GM21526 (cell line): ENCODE data around the gene DMRTA1.
A peak's percentile ranks its signal among the peaks of the same experiment; 100 is the strongest.
"Not testable (repeated sequence)": the region's sequence is repeated elsewhere in the genome, so short reads cannot be mapped to it uniquely, and the experiment has no call there.

ENCODE experiments used
- ATAC-seq: cut with Tn5 transposase; IDR thresholded peaks from one replicate; pipeline ENCODE4 v1.9.1; 2021; ENCODE audit warnings: moderate library complexity; ENCODE audit not compliant: unreplicated experiment, low FRiP score

DMRTA1 gene

GRCh38 chr9:22455181-22455580 lies 8.6 kb downstream of the DMRTA1 start:
- no peak for ATAC-seq

- no peak for ATAC-seq
Measured at GRCh38 chr9:22457448-22457847, 10.8 kb downstream of the DMRTA1 start.

- no peak for ATAC-seq
Measured at GRCh38 chr9:22463205-22463604, 16.6 kb downstream of the DMRTA1 start.

GRCh38 chr9:22469928-22470544 lies 23.4 kb downstream of the DMRTA1 start:
- ATAC-seq = peak; percentile 83

GRCh38 chr9:22481566-22481965 lies 34.9 kb downstream of the DMRTA1 start:
- ATAC-seq = no peak

- ATAC-seq = no peak
Measured at GRCh38 chr9:22483528-22484070, 37.0 kb downstream of the DMRTA1 start.

DNA sequence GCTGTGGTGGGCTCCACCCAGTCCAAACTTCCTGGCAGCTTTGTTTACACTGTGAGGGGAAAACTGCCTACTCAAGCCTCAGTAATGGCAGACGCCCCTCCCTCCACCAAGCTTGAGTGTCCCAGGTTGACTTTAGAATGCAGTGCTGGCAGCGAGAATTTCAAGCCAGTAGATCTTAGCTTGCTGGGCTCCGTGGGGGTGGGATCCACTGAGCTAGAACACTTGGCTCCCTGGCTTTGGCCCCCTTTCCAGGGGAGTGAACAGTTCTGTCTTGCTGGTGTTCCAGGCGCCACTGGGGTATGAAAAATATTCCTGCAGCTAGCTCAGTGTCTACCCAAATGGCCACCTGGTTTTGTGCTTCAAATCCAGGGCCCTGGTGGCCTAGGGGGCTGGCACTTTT lies 49.6 kb downstream of the DMRTA1 start:
- ATAC-seq = not testable (repeated sequence)
